NCI-H146 treated with DMSO at 0.1 percent for 48 hours (cell line): ENCODE results near the gene SCGN.
"Not testable (repeated sequence)": the region's sequence is repeated elsewhere in the genome, so short reads cannot be mapped to it uniquely, and the experiment has no call there.

Experiments used
- DNase-seq: peaks from one replicate; lab custom pipeline; 2025; ENCODE audit not compliant: unreplicated experiment; lab: John Stamatoyannopoulos, UW

Gene SCGN

GRCh38 chr6:25726122-25726911 lies 74.3 kb downstream of the SCGN start:
- DNase-seq, result no peak

- DNase-seq, result no peak
Measured at GRCh38 chr6:25727028-25727427, 75.0 kb downstream of the SCGN start.

GRCh38 chr6:25730907-25731306 lies 78.9 kb downstream of the SCGN start:
- no peak for DNase-seq

- DNase-seq, result no peak
Measured at GRCh38 chr6:25731721-25732120, 79.7 kb downstream of the SCGN start.

- DNase-seq, result no peak
Measured at GRCh38 chr6:25732468-25733198, 80.6 kb downstream of the SCGN start.

GRCh38 chr6:25735261-25735660 lies 83.2 kb downstream of the SCGN start:
- no peak for DNase-seq

- no peak for DNase-seq
Measured at GRCh38 chr6:25743868-25744267, 91.9 kb downstream of the SCGN start.

GRCh38 chr6:25745836-25746235 lies 93.8 kb downstream of the SCGN start:
- DNase-seq, result no peak

GRCh38 chr6:25746968-25747367 lies 95.0 kb downstream of the SCGN start:
- no peak for DNase-seq

- no peak for DNase-seq
Measured at GRCh38 chr6:25747477-25747876, 95.5 kb downstream of the SCGN start.

- DNase-seq, result no peak
Measured at GRCh38 chr6:25748049-25748448, 96.0 kb downstream of the SCGN start.

GRCh38 chr6:25748601-25749517 lies 96.8 kb downstream of the SCGN start:
- not testable (repeated sequence) for DNase-seq

- DNase-seq, result no peak
Measured at GRCh38 chr6:25749837-25750236, 97.8 kb downstream of the SCGN start.

GRCh38 chr6:25750906-25751305 lies 98.9 kb downstream of the SCGN start:
- no peak for DNase-seq
